Fibroblast of peridontal ligament (primary cell): ENCODE data around the gene LIPN.
A peak's percentile ranks its signal among the peaks of the same experiment; 100 is the strongest.

Experiments used
- DNase-seq: peaks from one replicate; pipeline ENCODE4 v3.0.0-alpha.2; 2010; ENCODE audit errors: extremely low read depth

The LIPN gene

GRCh38 chr10:88827671-88828070, 67.9 kb downstream of the LIPN start:
- no peak for DNase-seq

GRCh38 chr10:88828310-88828709, 68.5 kb downstream of the LIPN start:
- peak; percentile 47 for DNase-seq
